SK-N-SH treated with all-trans-retinoic acid at 6 μM for 48 hours (cell line): ENCODE results near the gene UQCR11.

Experiments
- ATAC-seq: fragments of 200-7000 bp; cut with Tn5 transposase; 3 replicates; pipeline ENCODE4 v1.9.1; 2020; ENCODE audit warnings: mild to moderate bottlenecking, moderate library complexity
- ARNTL ChIP-seq: fragments of 450-650 bp; formaldehyde crosslinking; IDR thresholded peaks from 2 replicates; pipeline ENCODE4 v1.5.0; 2020; ENCODE audit warnings: low read depth, mild to moderate bottlenecking, moderate library complexity, borderline replicate concordance
- BACH2 ChIP-seq: fragments of 250-450 bp; sonication (Bioruptor Pico); IDR thresholded peaks from 2 replicates; pipeline ENCODE4 v1.9.0; 2021; ENCODE audit warnings: mild to moderate bottlenecking, borderline replicate concordance
- CREB5 ChIP-seq: fragments of 250-450 bp; sonication (Bioruptor Pico); IDR thresholded peaks from 2 replicates; pipeline ENCODE4 v1.5.1; 2020; ENCODE audit warnings: low read depth, mild to moderate bottlenecking, moderate library complexity
- CSDC2 ChIP-seq: fragments of 250-450 bp; sonication (Bioruptor Pico); IDR thresholded peaks from 2 replicates; pipeline ENCODE4 v1.5.0; 2020; ENCODE audit warnings: mild to moderate bottlenecking, moderate library complexity
- CSRNP3 ChIP-seq: fragments of 250-450 bp; sonication (Bioruptor Pico); IDR thresholded peaks from 2 replicates; pipeline ENCODE4 v1.5.1; 2021; ENCODE audit warnings: mild to moderate bottlenecking, moderate library complexity
- ESRRG ChIP-seq: fragments of 250-450 bp; sonication (Bioruptor Pico); IDR thresholded peaks from 2 replicates; pipeline ENCODE4 v1.6.1; 2021; ENCODE audit warnings: mild to moderate bottlenecking
- GLIS3 ChIP-seq: fragments of 250-450 bp; sonication (Bioruptor Pico); IDR thresholded peaks from 2 replicates; pipeline ENCODE4 v1.5.0; 2020; ENCODE audit warnings: mild to moderate bottlenecking, moderate library complexity
- ISL1 ChIP-seq: fragments of 250-450 bp; sonication (Bioruptor Pico); IDR thresholded peaks from 2 replicates; pipeline ENCODE4 v2.1.2; 2022; ENCODE audit warnings: mild to moderate bottlenecking, moderate library complexity
- OSR1 ChIP-seq: fragments of 250-450 bp; sonication (Bioruptor Pico); IDR thresholded peaks from 2 replicates; pipeline ENCODE4 v1.8.0; 2022; ENCODE audit warnings: moderate library complexity, mild to moderate bottlenecking, inconsistent platforms
- PATZ1 ChIP-seq: fragments of 250-450 bp; sonication (Bioruptor Pico); IDR thresholded peaks from 2 replicates; pipeline ENCODE4 v1.8.0; 2020; ENCODE audit warnings: mild to moderate bottlenecking, moderate library complexity, borderline replicate concordance
- PPARA ChIP-seq: fragments of 250-450 bp; sonication (Bioruptor Pico); IDR thresholded peaks from 2 replicates; pipeline ENCODE4 v1.5.0; 2020; ENCODE audit warnings: mild to moderate bottlenecking, borderline replicate concordance
- RARB ChIP-seq: fragments of 250-450 bp; sonication (Bioruptor Pico); IDR thresholded peaks from 2 replicates; pipeline ENCODE4 v1.8.0; 2021; ENCODE audit warnings: mild to moderate bottlenecking, moderate library complexity
- SNAI2 ChIP-seq: fragments of 250-450 bp; sonication (Bioruptor Pico); IDR thresholded peaks from 2 replicates; pipeline ENCODE4 v1.5.0; 2020; ENCODE audit warnings: mild to moderate bottlenecking, moderate library complexity
- TCF4 ChIP-seq: fragments of 250-450 bp; sonication (Bioruptor Pico); IDR thresholded peaks from 2 replicates; pipeline ENCODE4 v1.8.0; 2021; ENCODE audit warnings: mild to moderate bottlenecking, moderate library complexity, borderline replicate concordance
- TOX ChIP-seq: fragments of 250-450 bp; sonication (Bioruptor Pico); IDR thresholded peaks from 2 replicates; pipeline ENCODE4 v1.8.0; 2021; ENCODE audit warnings: mild to moderate bottlenecking, moderate library complexity, borderline replicate concordance
- TSHZ2 ChIP-seq: fragments of 250-450 bp; sonication (Bioruptor Pico); IDR thresholded peaks from 2 replicates; pipeline ENCODE4 v1.5.0; 2020; ENCODE audit warnings: mild to moderate bottlenecking, moderate library complexity
- ZC3H10 ChIP-seq: fragments of 250-450 bp; sonication (Bioruptor Pico); IDR thresholded peaks from 2 replicates; pipeline ENCODE4 v1.5.1; 2021; ENCODE audit warnings: mild to moderate bottlenecking, moderate library complexity
- ZFP3 ChIP-seq: fragments of 250-450 bp; sonication (Bioruptor Pico); IDR thresholded peaks from 2 replicates; pipeline ENCODE4 v1.5.0; 2020; ENCODE audit warnings: mild to moderate bottlenecking, moderate library complexity
- ZFP30 ChIP-seq: fragments of 450-650 bp; formaldehyde crosslinking; IDR thresholded peaks from 2 replicates; pipeline ENCODE4 v1.5.0; 2022; ENCODE audit warnings: mild to moderate bottlenecking, moderate library complexity
- ZNF565 ChIP-seq: fragments of 450-650 bp; formaldehyde crosslinking; conservative IDR thresholded peaks from 2 replicates; pipeline ENCODE4 v1.5.0; 2020; ENCODE audit warnings: low read depth, mild to moderate bottlenecking, moderate library complexity
- ZNF8 ChIP-seq: fragments of 450-650 bp; formaldehyde crosslinking; IDR thresholded peaks from 2 replicates; pipeline ENCODE4 v1.5.0; 2020; ENCODE audit warnings: mild to moderate bottlenecking, moderate library complexity
- TF ChIP-seq, protein P1 (sequence below): fragments of 250-450 bp; sonication (Bioruptor Pico); IDR thresholded peaks from 2 replicates; pipeline ENCODE4 v1.8.0; 2021; ENCODE audit warnings: low read depth, mild to moderate bottlenecking, moderate library complexity, borderline replicate concordance

Gene UQCR11

DNA sequence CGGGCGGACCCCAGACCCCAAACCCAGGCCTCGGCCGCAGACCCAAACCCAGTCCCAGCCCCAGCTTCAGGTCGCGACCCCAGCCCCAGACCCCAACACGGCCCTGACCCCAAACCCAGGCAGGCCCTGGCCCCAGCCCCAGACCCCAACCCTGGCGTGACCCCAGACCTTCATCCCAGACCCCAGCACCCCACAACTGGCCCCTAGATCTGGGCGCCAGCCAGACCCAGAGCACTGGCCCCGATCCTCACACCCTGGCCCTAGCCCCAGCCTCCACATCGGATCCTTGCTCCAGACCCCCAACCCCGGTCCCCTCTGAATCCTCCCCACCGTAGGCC is 20.1 kb downstream of the UQCR11 start:
- no peak for ATAC-seq
- TF ChIP-seq ZFP30 (CRISPR knock-in tag), result no peak
- no peak for TF ChIP-seq CREB5 (CRISPR knock-in tag)
- TF ChIP-seq, protein P1, sequence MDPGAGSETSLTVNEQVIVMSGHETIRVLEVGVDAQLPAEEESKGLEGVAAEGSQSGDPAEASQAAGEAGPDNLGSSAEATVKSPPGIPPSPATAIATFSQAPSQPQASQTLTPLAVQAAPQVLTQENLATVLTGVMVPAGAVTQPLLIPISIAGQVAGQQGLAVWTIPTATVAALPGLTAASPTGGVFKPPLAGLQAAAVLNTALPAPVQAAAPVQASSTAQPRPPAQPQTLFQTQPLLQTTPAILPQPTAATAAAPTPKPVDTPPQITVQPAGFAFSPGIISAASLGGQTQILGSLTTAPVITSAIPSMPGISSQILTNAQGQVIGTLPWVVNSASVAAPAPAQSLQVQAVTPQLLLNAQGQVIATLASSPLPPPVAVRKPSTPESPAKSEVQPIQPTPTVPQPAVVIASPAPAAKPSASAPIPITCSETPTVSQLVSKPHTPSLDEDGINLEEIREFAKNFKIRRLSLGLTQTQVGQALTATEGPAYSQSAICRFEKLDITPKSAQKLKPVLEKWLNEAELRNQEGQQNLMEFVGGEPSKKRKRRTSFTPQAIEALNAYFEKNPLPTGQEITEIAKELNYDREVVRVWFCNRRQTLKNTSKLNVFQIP, result no peak
- TF ChIP-seq ZC3H10, result no peak
- no peak for TF ChIP-seq OSR1 (CRISPR knock-in tag)
- TF ChIP-seq ESRRG, result no peak
- no peak for TF ChIP-seq TCF4 (CRISPR knock-in tag)
- TF ChIP-seq ZNF565, result no peak
- no peak for TF ChIP-seq ZFP3 (CRISPR knock-in tag)

GRCh38 chr19:1584500-1585242 is 20.6 kb downstream of the UQCR11 start:
- no peak for ATAC-seq
- TF ChIP-seq PATZ1 (CRISPR knock-in tag) (no peak), GLIS3 (CRISPR knock-in tag) (no peak), PPARA (CRISPR knock-in tag) (no peak), SNAI2 (CRISPR knock-in tag) (no peak), ISL1 (no peak), ZFP3 (CRISPR knock-in tag) (no peak), ARNTL (CRISPR knock-in tag) (no peak), BACH2 (CRISPR knock-in tag) (no peak), ZNF565 (no peak), TOX (no peak), ZNF8 (CRISPR knock-in tag) (no peak)
- TF ChIP-seq, all 23 proteins: peak for 0

- ATAC-seq, result no peak
- no peak for TF ChIP-seq CSRNP3 (CRISPR knock-in tag)
- TF ChIP-seq PPARA (CRISPR knock-in tag), result no peak
- no peak for TF ChIP-seq ISL1
- TF ChIP-seq ZNF8 (CRISPR knock-in tag), result no peak
- TF ChIP-seq OSR1 (CRISPR knock-in tag), result no peak
- TF ChIP-seq TSHZ2 (CRISPR knock-in tag), result no peak
- no peak for TF ChIP-seq ZFP30 (CRISPR knock-in tag)
- no peak for TF ChIP-seq ESRRG
- no peak for TF ChIP-seq ZNF565
- TF ChIP-seq CSDC2 (CRISPR knock-in tag), result no peak
- TF ChIP-seq, protein P1, result no peak
- no peak for TF ChIP-seq ZC3H10
- TF ChIP-seq SNAI2 (CRISPR knock-in tag), result no peak
- no peak for TF ChIP-seq TCF4 (CRISPR knock-in tag)
- no peak for TF ChIP-seq BACH2 (CRISPR knock-in tag)
- TF ChIP-seq CREB5 (CRISPR knock-in tag), result no peak
- no peak for TF ChIP-seq PATZ1 (CRISPR knock-in tag)
- no peak for TF ChIP-seq GLIS3 (CRISPR knock-in tag)
- TF ChIP-seq RARB, result no peak
Measured at GRCh38 chr19:1582201-1582600, 23.1 kb downstream of the UQCR11 start.
